ENCODE measurements around the gene NANOS3. TPM values are rescaled to one million over a fixed set of nuclear protein-coding genes. Genes with fewer than 3 reads are reported as not detected.

Gene NANOS3
- total and polyA plus RNA-seq, 10 of the 15 experiments (the other 5 are each of a cell fraction or from before 2014, with no cell fraction given): 0.31 to 1.7 (median 0.81) TPM

- no peak for TF ChIP-seq CEBPZ (IDR thresholded peaks at IDR 0.05; ENCODE audit: low read depth, low read length)
- no peak for TF ChIP-seq BCL3 (IDR thresholded peaks at IDR 0.05; ENCODE audit: borderline replicate concordance, insufficient read depth, low read depth, low read length, poor library complexity, severe bottlenecking)
- peak; percentile 38; the same call in 1 of the 2 replicates for TF ChIP-seq RAD51 (IDR thresholded peaks at IDR 0.05)
- TF ChIP-seq JUNB (IDR thresholded peaks at IDR 0.05): no peak
- peak; percentile 0; the same call in 1 of the 2 replicates for TF ChIP-seq TBL1XR1 (IDR thresholded peaks at IDR 0.05; ENCODE audit: low read depth, low read length)
- no peak for TF ChIP-seq KDM1A (IDR thresholded peaks at IDR 0.05; ENCODE audit: borderline replicate concordance)
Measured at GRCh38 chr19:13842291-13843103, 34.4 kb upstream of the NANOS3 start (continued).
